ENCODE results near the gene SUPT7L. TPM values are rescaled to one million over a fixed set of nuclear protein-coding genes. Genes with fewer than 3 reads are reported as not detected.

The SUPT7L gene
- total and polyA plus RNA-seq, 4 donors = 22.0 to 40.0 (median 26.7) TPM

DNA sequence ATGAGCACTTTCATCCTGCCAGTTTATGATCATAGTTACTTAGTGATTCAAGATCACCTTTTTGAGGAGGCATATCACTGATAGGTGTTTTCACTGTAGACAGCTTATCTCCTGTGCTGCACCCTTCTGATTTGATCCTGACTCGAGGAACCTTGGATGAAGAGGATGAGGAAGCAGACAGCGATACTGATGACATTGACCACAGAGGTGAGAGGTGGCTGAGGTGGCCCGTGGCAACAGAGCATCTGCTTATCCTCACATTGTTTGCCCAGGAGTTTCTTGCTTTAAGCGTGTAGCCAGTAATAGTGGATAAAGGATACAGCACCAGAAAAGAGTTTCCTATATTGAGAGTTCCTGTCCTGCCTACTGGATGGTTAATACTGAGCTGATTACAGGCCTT, 15.7 kb downstream of the SUPT7L start:
- H3K9me3 ChIP-seq (ENCODE audit: control insufficient read depth in 4 of 4, insufficient read depth in 3 of 4, low read length in 3 of 4) = no peaks in the 10 kb centered on the region
- H3K4me1 ChIP-seq (ENCODE audit: control insufficient read depth in 5 of 5, insufficient read depth in 5 of 5, low read length in 5 of 5) = no peaks in the 10 kb centered on the region
- H3K27ac ChIP-seq (ENCODE audit: low read depth in 1 of 2, low read length in 1 of 2) = no peak overlapping the region
- DNase-seq = no peak
- TF ChIP-seq CTCF (IDR thresholded peaks at IDR 0.05; ENCODE audit: control extremely low read depth, extremely low read depth) = no peak
- peaks cover 31 to 48% (median 37%) of the 10 kb centered on the region in 4 donors for H3K36me3 ChIP-seq (ENCODE audit: control insufficient read depth in 4 of 4, insufficient read depth in 4 of 4, low read length in 4 of 4)
- no peak overlapping the region for H3K9ac ChIP-seq (ENCODE audit: insufficient read depth in 1 of 2, low read length in 2 of 2)
- H3K27me3 ChIP-seq (ENCODE audit: control insufficient read depth in 3 of 3, insufficient read depth in 3 of 3, low read length in 2 of 3) = no peaks in the 10 kb centered on the region
- no peak overlapping the region for H3K4me3 ChIP-seq
- no peak for ATAC-seq (ENCODE audit: insufficient read depth, low FRiP score)
- 89 to 90% methylated on average over 4 of the region's 4 CpGs for WGBS, 2 donors

GRCh38 chr2:27647289-27647688, 16.1 kb downstream of the SUPT7L start:
- Histone ChIP-seq H3K4me3 (no peak overlapping the region), H3K27me3 (ENCODE audit: control insufficient read depth in 3 of 3, insufficient read depth in 3 of 3, low read length in 2 of 3) (no peaks in the 10 kb centered on the region), H3K9ac (ENCODE audit: insufficient read depth in 1 of 2, low read length in 2 of 2) (no peak overlapping the region), H3K36me3 (ENCODE audit: control insufficient read depth in 4 of 4, insufficient read depth in 4 of 4, low read length in 4 of 4) (peaks cover 29 to 44% (median 37%) of the 10 kb centered on the region in 4 donors), H3K9me3 (ENCODE audit: control insufficient read depth in 4 of 4, insufficient read depth in 3 of 4, low read length in 3 of 4) (no peaks in the 10 kb centered on the region), H3K4me1 (ENCODE audit: control insufficient read depth in 5 of 5, insufficient read depth in 5 of 5, low read length in 5 of 5) (no peaks in the 10 kb centered on the region), H3K27ac (ENCODE audit: low read depth in 1 of 2, low read length in 1 of 2) (no peak overlapping the region)
- no peak for TF ChIP-seq CTCF (IDR thresholded peaks at IDR 0.05; ENCODE audit: control extremely low read depth, extremely low read depth)
- no peak for DNase-seq
- no peak for ATAC-seq (ENCODE audit: insufficient read depth, low FRiP score)

- H3K36me3 ChIP-seq (ENCODE audit: control insufficient read depth in 4 of 4, insufficient read depth in 4 of 4, low read length in 4 of 4) = peaks cover 27 to 39% (median 34%) of the 10 kb centered on the region in 4 donors
Observed at GRCh38 chr2:27645197-27645596, 18.2 kb downstream of the SUPT7L start.

More at GRCh38 chr2:27645197-27645596, 18.2 kb downstream of the SUPT7L start:
- Histone ChIP-seq H3K27ac (ENCODE audit: low read depth in 1 of 2, low read length in 1 of 2) (no peak overlapping the region), H3K4me1 (ENCODE audit: control insufficient read depth in 5 of 5, insufficient read depth in 5 of 5, low read length in 5 of 5) (no peaks in the 10 kb centered on the region), H3K9ac (ENCODE audit: insufficient read depth in 1 of 2, low read length in 2 of 2) (no peak overlapping the region), H3K9me3 (ENCODE audit: control insufficient read depth in 4 of 4, insufficient read depth in 3 of 4, low read length in 3 of 4) (no peaks in the 10 kb centered on the region), H3K27me3 (ENCODE audit: control insufficient read depth in 3 of 3, insufficient read depth in 3 of 3, low read length in 2 of 3) (no peaks in the 10 kb centered on the region), H3K4me3 (no peak overlapping the region)
- no peak for DNase-seq
- no peak for TF ChIP-seq CTCF (IDR thresholded peaks at IDR 0.05; ENCODE audit: control extremely low read depth, extremely low read depth)
- ATAC-seq (ENCODE audit: insufficient read depth, low FRiP score) = no peak

Data from lung (tissue), 12 donors.